ENCODE measurements around the gene ARHGAP15.
"Not testable (repeated sequence)": the region's sequence is repeated elsewhere in the genome, so short reads cannot be mapped to it uniquely, and the experiment has no call there.

ARHGAP15 gene

DNA sequence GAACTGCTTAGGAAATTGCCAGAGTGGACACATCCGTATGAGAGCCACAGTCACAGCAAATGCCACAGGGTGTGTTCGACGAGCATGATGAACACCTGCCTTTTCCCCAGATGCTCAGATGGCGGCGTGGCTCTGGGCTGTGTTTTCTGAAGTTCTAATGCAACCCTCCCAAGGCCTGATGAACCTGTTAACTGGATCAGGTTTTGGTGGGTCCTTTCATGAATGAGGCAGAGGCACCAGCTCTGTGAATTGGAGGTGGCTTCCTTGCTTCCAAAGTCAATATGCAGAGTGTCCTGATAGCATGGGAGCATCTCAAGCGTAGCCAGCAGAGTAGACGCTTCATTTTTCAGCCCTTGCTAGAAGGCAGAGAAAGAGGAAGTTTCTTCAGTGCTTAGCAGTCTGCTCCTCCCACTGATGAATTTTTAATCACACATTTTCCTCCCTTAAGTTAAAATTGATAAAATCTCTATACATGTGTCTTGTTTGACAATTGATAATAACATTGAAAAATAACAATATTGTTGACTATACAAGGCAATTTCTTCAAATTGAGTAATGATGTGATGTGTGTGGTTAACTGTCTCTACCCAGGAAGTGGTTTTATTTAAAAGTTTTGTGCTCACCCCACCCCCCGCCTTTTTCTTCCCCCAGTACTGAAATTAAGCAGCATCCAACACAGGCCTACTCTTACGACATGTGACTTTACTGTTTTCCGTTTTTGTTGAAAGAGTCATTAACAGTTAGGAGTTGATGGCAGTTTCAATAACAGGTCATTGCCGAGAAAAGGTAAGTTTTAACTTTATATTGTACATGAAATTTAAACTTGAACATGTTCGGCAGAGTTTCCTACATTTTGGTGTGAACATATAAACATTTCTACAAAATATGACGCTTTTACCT, at the start of gene ARHGAP15:
TSS of gene ARHGAP15 (plus strand) at position 739 of the 900 bp plus-strand sequence.
- peak; percentile 33 for DNase-seq (ENCODE audit: low read depth)

DNA sequence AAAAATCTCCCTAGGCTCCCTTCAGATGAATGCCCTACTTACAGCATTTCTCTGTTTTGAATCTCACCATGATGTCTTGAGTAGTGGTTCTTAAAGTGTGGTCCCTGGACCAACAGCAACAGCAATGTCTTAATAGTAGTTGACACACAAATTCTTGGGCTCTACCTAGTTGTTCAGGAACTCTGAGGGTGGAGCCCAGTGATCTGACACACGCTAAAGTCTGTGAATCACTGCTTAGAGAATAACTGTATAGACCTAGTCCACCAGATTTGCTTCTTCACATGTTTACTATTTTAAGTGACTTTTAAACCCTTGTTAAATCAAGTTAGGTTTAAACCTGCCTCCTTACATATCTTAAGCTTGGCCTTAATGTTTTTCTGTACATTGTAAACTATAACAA, 47.6 kb upstream of the ARHGAP15 start:
- no peak for DNase-seq (ENCODE audit: low read depth)

DNA sequence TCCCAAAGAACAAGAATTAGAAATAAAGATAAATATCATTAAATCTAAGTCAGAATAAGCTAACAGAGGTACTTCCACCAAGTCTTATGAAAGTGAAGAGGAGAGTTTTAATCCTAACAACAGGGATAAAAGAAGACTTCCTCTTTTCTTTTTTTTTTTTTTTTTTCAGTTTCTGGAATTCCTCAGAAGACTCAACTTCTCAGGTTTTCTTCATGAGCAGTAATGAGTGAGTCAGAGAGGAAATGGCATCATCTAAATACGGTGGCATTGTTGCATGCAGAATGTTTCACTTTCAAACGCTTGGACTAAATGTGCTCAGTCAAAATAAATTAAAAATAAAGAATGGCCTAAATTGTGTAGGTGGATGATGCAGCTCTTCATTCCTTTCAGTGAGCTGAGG, 45.6 kb upstream of the ARHGAP15 start:
- DNase-seq (ENCODE audit: low read depth): no peak

DNA sequence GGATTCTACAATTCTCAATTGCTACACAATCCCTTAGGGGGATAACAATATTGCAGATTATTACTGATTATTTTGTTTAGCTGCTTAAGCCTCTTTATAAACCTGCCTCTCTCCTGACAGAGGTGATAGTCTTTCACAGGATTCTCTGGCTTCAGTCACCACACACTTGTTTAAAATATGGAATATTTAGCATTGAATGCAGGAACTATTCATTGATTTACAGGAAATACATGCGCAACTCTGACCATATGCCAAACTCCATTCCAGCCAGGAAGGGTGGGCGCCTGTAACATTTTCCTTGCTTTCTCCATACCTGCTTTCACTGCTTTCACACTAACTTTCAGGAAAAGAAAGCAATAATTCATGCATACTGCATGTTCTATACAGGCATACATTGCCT, 44.8 kb upstream of the ARHGAP15 start:
- DNase-seq (ENCODE audit: low read depth): no peak

DNA sequence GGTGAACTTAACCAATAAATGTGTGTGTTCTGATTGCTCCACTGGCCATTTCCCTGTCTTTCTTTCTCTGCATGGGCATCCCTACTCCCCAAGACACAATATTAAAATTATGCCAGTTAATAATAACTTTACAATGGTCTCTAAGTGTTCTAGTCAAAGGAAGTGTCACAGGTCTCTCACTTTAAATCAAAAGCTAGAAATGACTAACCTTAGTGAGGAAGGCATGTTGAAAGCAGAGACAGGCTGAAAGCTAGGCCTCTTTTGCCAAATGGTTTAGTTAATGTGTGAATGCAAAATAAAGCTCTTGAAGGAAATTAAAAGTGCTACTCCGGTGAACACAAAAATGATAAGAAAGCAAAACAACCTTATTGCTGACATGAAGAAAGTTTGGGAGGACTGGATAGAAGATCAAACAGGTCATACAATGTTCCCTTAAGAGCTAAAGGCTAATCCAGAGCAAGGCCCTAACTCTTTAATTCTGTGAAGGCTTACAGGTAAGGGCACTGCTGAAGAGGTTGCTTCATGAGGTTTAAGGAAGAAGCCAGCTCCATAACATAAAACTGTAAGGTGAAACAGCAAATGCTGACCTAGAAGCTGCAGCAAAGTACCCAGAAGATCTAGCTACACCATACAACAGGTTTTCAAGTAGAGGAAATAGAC, 44.0 kb upstream of the ARHGAP15 start:
- no peak for DNase-seq (ENCODE audit: low read depth)

DNA sequence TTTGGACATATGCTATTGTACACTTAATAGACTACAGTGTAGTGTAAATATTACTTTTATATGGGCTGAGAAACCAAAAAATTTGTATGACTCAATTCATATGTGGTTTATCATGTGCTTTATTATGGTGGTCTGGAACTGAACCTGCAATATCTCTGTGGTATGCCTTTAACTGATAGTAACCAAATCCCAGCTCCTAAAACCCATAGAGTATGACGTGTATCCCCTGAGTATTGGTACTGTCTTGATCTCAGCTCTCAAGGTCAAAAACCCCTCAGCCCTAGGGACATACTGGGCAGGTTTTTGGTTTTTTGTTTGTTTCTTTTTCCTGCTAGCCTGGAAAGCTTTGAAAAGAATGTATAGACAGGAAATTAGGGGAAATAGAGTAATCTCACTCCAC, 42.2 kb upstream of the ARHGAP15 start:
- DNase-seq (ENCODE audit: low read depth): no peak

DNA sequence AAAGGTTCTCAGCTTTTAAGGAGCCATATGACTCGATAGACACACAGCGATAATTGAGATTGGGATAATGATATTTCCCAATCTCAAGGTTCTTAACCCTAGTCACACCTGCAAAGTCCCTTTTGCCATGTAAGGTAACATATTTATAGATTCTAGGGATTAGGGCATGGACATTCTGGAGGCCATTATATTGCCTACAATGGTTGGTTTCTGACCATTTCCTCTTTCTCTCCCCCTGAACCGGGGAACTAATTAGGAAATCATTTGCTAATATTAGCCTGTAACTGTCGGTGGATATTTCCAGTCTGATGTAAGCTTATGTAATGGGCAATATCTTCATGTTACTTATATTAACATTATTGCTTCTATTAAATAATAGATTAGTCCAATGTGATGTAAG, 40.8 kb upstream of the ARHGAP15 start:
- DNase-seq (ENCODE audit: low read depth): no peak

DNA sequence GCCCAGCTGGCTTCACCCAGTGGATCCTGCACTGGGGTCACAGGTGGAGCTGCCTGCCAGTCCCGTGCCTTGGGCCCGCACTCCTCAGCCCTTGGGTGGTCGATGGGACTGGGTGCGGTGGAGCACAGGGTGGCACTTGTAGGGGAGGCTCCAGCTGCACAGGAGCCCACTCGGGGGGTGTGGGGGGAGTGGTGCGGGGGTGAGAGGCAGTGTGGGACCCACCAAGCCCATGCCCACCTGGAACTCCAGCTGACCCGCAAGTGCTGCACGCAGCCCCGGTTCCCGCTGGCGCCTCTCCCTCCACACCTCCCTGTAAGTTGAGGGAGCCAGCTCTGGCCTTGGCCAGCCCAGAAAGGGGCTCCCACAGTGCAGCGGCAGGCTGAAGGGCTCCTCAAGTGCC, 39.7 kb upstream of the ARHGAP15 start:
- not testable (repeated sequence) for DNase-seq (ENCODE audit: low read depth)

DNA sequence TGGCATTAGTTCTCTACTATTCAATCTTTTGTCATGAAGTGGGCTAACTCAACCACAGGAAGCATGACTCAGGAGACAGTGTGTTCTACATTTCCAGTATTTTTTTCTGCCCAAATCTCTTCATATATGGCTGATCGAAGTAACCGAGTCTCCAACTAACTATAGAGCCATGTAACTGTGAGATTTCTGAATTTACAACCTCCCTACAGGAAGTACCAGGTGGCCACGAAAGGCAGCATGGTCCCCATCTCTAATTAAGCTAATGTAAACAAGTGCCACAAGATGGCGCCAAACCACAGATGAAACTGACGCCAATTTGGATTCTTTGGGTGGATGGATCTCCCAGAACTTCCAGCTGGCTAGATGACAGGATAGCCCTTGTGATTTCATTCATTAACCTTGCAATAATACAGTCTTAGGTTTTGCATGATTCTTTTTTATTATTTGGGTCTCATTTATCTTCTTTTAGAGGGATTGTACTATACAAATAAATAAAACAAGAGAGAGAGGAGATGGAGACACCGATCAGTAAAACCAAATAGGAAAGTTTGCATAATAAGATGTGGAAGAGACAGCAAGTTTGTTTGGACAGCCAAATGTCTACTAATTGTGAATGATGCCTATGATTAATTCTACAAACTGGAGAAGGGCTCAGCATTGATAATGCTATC, 18.3 kb upstream of the ARHGAP15 start:
- DNase-seq (ENCODE audit: low read depth): peak; percentile 40

DNA sequence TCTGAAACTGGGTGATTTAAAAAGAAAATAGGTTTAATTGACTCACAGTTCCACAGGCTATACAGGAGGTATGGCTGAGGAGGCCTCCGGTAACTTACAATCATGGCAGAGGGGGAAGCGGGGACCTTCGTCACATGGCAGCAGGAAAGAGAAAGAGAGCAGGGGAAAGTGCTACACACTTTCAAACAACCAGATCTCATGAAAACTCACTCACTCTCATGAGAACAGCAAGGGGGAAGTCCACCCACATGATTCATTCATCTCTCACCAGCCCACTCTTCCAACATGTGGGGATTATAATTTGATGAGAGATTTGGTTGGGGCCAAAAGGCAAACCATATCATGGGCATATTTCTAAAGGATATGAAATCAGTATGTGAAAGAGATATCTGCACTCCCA, 12.0 kb upstream of the ARHGAP15 start:
- DNase-seq (ENCODE audit: low read depth): no peak

DNA sequence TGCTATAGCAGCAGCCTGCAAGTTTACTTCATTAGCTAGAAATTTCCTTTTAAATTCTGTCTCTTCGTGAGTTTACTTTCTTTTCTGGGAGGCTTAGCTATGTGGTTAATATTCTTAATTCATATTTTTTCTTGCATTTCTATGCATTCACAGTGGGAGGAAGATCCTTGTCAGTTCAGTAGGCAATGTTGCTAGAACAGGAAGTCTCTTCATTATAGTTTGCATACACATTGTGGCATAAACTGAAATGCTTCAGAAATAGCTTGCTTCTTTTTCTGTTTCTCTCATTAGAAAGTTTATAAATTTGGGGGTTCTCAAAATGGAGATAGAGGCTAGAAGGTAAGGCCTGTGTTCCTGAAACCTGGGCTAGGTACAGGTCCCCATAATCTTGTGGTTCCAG, 8.1 kb upstream of the ARHGAP15 start:
- no peak for DNase-seq (ENCODE audit: low read depth)

DNA sequence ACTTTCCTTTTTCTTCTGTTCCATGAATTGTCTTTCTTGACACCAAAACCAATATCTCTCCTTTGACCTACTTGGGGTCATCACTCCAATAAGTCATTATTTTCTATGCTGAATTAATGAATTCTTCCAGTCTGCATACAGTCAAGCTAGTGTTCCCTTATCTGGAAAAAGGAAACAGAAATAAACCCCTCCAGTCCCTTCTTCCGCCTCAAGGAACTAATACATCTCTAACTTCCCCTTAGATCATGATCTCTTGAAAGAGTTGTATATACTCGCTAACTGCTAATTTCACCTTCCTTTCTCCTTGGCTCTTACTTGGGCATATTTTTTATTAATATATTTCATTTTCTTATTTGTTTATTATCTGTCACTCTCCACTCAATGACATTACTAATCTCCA, 7.3 kb upstream of the ARHGAP15 start:
- DNase-seq (ENCODE audit: low read depth): no peak

DNA sequence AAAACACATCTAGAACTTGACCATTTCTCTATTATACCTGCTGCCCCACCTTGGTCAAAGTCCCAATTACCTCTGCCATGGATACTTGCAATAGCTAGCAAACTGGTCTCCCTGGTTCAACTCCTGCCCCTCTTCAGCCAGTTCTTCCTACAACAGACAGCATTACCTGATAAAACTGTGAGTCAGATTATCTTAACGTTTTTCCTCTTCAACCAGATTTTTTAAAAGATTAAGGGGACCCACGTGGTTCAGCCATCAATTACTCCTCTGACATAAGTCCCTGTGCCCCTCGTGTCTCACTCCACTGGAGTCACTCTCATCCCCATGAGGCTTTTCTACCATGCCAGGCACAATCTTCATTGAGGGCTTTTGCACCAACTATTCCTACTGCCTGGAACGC, 5.3 kb upstream of the ARHGAP15 start:
- DNase-seq (ENCODE audit: low read depth): no peak

DNA sequence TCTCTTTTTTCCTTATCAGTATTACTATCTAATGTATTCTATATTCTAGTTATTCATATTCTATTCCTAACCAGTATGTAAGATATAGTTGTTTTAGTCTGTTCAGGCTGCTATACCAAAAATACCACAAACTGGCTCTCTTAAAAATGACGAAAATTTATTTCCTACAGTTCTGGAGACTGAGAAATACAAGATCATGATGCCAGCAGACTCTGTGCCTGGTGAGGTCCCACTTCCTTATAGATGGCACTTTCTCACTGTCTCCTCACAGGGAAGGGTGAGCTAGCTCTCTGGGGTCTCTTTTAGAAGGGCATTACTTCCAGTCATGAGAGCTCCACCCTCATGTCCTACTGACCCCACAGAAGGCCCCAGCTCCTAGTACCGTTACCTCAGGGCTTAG, 4.8 kb upstream of the ARHGAP15 start:
- DNase-seq (ENCODE audit: low read depth): no peak

DNA sequence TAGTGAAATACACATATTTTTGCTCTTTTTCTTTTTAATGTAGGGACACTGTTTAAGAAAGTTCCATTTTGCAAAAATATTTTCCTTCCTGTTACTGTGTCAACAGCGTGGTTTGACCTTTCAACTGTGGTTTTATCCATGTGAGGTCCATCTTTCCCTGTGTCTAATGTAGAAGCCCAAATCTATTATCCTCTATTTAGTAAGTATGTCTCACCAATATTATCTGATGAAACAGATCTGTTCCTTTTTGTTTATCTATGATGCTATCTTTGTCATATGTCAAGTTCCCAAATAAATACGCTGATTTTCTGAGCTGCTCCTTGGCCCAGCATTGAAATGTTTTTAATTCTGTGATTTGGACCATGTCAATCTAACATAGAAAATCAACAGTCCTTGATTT, 3.5 kb upstream of the ARHGAP15 start:
- DNase-seq (ENCODE audit: low read depth): no peak

DNA sequence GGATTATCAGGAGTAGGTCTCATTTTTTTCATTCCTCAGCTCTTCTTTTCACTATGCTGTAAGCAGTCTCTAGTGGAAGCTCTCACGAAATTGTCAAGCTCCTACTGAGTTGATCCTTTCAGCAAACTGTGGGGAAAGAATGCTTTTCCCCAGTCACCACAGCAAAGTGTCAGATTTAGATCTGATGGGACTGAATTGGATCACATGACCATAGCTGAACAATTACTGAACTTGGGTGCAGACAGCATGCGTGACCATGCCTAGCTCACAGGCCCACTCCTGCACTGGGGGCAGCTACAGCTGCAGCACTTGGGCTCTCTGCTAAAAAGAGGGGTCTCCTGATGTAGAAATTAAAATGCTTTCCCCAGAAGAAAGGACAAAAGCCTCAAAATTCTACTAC, 3.1 kb downstream of the ARHGAP15 start:
- no peak for DNase-seq (ENCODE audit: low read depth)

DNA sequence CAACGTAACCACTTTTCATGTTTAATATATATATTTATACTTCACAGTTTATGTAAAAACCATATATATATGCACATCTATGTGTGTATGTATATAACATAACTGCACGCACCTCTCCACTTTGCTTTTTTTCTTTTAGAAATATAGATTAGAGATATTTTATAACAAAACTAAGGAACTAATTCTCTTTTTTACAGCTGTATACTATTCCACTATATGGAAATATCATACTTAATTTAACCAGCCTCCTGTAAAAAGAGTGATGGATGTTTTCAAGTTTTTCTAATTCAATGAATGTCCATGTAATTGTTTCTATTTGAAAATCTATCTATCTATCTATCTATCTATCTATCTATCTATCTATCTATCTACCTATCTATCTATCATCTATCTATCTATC, 4.6 kb downstream of the ARHGAP15 start:
- no peak for DNase-seq (ENCODE audit: low read depth)

DNA sequence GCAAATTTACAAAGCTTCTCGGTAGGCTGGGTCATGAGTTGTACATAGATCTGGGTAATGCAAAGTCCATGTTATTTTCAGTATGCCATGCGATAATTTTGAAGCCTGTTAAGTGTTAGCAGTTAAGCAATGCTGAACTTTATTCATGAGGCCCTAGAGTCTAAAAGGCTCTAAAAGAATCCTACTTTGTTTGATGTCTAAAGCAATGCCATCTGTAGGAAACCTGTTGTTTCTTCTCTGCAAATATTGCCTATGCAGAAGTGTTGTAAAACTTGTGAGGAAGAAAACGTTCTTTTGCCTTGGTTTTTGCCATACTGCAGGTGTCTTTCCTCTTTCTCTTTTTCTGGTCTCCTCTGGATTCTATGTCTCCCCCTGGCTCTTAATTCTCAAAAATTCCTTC, 9.1 kb downstream of the ARHGAP15 start:
- DNase-seq (ENCODE audit: low read depth): no peak

DNA sequence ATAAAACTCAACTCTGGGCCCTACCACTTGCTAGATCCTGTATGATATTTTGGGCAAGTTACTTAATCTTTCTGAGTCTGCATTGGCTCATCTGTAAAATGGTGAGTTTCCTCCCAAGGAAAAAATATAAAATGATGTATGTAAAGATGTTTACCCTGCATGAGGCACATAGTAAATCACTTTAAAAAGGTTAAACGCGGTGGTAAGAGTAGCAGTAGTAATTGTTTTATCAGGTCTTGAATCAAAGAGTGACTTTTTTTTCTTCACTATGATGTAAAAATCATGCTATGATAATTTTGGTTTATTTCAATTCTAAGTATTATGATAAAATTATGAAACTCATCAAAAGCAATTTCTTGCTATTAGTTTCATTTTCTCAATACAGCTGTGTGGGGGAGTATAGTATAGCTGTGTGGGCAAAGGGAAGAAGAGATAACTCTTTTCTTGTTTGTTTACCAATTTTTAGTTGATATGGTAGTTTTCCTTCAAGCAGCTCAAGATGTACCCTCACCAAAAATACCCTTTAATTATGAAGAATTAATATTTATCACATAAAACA, 10.7 kb downstream of the ARHGAP15 start:
- DNase-seq (ENCODE audit: low read depth): no peak

DNA sequence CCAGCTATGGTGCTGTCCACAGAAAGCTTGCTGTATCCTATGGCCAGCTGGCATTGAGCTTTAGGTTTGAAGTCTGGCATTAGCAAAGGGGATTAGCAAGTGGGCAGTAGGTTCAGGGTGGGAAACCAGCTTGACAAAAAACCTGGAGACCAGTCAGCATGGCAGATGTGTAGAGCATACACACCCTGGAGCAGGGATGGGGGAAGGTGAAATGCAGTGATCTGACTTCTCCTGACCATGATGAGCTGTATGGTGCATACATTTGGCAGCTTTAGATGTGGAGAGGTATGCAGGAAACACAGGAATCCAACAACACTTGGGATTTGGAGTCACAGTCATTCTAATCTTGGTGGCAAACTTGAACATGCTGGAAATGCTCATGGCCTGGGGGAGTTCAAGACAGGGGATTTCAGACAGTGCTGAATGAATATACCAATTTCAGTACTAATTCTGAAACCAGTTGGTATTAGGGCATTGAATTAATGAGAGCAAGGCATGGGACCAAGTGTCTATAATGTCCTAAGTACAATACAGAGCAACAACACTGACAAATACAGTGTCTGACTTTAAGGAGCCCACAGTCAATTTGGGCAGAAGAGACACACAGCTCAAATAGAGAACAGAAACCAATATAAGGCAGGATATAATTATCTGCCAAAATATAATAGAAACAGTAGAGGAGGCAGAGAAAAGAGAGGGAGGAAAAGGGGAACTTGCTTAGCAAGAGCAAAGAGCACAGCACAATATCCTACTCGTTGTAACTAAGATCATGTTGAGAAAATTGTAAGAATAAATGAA, 11.8 kb downstream of the ARHGAP15 start:
- no peak for DNase-seq (ENCODE audit: low read depth)

DNA sequence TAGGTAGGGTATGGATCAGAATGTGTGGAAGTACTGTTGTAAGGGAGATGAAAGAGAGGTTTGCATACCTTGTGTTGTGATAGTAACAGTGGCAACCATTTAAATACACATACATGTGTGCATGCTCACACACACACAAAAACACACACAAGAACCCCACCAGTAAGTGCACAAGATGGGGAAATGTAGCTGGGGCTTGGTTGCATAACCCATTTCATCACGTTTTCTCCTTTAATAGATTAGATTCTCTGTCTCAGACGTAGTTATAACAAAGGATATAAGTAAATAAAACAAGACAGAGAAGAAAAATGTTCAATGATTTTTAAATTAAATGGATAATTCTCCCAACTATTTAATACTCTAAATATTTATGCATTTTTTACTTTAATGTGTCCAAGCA, 13.4 kb downstream of the ARHGAP15 start:
- DNase-seq (ENCODE audit: low read depth): no peak
